ENCODE measurements around the gene ODAD2.

DNA sequence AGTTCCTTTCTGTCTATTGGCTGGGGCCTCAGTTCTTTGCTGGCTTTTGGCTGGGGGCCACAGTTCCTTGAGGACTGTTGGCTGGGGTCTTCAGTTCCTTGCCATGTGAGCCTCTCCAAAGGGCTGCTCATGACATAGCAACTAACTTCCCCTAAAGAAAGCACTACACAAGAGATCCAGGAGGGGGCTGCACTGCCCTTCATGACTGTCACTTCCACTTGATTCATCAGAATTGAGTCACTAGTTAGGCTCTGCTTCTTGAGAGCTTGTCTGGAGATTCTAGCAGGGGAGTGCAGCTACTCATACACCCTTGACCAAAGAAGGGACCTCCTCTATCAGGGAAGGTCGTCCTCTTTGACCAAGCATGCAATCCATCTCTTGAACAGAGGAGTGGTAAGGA is 215.2 kb downstream of the ODAD2 start:
- TF ChIP-seq, protein P1, sequence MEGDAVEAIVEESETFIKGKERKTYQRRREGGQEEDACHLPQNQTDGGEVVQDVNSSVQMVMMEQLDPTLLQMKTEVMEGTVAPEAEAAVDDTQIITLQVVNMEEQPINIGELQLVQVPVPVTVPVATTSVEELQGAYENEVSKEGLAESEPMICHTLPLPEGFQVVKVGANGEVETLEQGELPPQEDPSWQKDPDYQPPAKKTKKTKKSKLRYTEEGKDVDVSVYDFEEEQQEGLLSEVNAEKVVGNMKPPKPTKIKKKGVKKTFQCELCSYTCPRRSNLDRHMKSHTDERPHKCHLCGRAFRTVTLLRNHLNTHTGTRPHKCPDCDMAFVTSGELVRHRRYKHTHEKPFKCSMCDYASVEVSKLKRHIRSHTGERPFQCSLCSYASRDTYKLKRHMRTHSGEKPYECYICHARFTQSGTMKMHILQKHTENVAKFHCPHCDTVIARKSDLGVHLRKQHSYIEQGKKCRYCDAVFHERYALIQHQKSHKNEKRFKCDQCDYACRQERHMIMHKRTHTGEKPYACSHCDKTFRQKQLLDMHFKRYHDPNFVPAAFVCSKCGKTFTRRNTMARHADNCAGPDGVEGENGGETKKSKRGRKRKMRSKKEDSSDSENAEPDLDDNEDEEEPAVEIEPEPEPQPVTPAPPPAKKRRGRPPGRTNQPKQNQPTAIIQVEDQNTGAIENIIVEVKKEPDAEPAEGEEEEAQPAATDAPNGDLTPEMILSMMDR (conservative IDR thresholded peaks at IDR 0.05; ENCODE audit: low read length): peak; percentile 77
- TF ChIP-seq EZH2phosphoT487 (IDR thresholded peaks at IDR 0.05; ENCODE audit: borderline replicate concordance): no peak

All from Loucy (cell line).